ENCODE results near the gene PNP. TPM values are rescaled to one million over a fixed set of nuclear protein-coding genes. Genes with fewer than 3 reads are reported as not detected.

Gene PNP
- polyA plus RNA-seq, 3 donors, result 63.2 to 112 (median 67.5) TPM

DNA sequence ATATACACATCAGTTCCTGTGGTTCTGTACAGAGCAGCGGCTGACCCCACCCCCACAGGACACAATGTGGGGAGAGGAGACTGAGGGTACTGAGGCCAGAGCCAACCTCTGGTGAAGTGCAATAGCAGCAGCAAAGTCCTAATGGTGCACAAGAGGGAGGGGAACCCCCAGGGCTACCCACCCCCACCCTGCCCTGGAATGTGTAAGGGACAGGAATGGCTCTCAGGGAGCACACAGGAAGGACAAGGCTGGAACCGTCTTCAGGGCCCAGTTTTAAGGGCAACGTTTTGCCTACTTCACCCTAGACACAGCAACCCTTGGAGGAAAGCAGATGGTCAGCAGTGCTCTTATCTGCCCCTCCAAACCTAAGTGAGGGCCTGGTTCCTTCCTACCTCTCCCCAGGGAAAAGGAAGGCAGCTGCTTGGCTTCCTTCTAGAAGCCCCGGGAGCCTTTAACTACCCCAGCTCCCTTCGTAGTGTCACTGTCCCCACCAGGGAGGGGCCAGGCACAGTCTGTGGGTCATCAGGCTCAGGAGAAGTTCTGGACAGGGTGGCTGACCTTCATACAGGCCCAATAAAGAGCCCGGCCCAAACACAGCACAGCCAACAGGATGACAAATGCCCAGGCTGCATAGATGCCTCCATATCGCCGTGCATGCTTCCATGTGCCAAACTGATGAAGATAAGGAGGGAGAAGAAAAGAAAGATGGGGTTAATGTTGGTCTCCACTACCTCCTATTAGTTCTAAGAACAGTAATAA, 11.0 kb upstream of the PNP start:
- no peak overlapping the region for H3K4me3 ChIP-seq (replicated peaks in 1 of 3; ENCODE audit: low read depth in 2 of 3, low read length in 3 of 3)
- Mint-ChIP-seq H3K9me3 (peaks cover 0 to 2% (median 0%) of the 10 kb centered on the region in 7 donors), H3K4me3 (no peak overlapping the region), H3K27me3 (ENCODE audit: low read depth in 3 of 3) (peaks cover 0 to 2% (median 0%) of the 10 kb centered on the region in 3 donors), H3K27ac (peak overlapping the region in 3 of 7 donors; percentile 53 to 79 (median 56)), H3K36me3 (peaks cover 33 to 38% of the 10 kb centered on the region in 2 donors), H3K4me1 (peaks cover 13% of the 10 kb centered on the region)
- H3K4me2 ChIP-seq (replicated peaks; ENCODE audit: extremely low read depth, low read length, poor library complexity, severe bottlenecking), result no peak overlapping the region
- H3K27ac ChIP-seq (ENCODE audit: low read depth in 1 of 2, low read length in 2 of 2), result peak overlapping the region; percentile 33 to 94
- H3K9ac ChIP-seq (ENCODE audit: insufficient read depth, low read length, poor library complexity, severe bottlenecking), result no peak overlapping the region
- WGBS (ENCODE audit: insufficient coverage), result 30% methylated on average over 3 of the region's 8 CpGs
- peaks cover 35 to 38% of the 10 kb centered on the region in 2 donors for H3K36me3 ChIP-seq (replicated peaks in 1 of 2; ENCODE audit: control insufficient read depth in 1 of 2, insufficient read depth in 2 of 2, low read length in 2 of 2)
- H3K4me1 ChIP-seq (ENCODE audit: control insufficient read depth in 1 of 2, insufficient read depth in 2 of 2, low read length in 2 of 2), result peaks cover 68 to 79% of the 10 kb centered on the region in 2 donors
- TF ChIP-seq, protein P1, sequence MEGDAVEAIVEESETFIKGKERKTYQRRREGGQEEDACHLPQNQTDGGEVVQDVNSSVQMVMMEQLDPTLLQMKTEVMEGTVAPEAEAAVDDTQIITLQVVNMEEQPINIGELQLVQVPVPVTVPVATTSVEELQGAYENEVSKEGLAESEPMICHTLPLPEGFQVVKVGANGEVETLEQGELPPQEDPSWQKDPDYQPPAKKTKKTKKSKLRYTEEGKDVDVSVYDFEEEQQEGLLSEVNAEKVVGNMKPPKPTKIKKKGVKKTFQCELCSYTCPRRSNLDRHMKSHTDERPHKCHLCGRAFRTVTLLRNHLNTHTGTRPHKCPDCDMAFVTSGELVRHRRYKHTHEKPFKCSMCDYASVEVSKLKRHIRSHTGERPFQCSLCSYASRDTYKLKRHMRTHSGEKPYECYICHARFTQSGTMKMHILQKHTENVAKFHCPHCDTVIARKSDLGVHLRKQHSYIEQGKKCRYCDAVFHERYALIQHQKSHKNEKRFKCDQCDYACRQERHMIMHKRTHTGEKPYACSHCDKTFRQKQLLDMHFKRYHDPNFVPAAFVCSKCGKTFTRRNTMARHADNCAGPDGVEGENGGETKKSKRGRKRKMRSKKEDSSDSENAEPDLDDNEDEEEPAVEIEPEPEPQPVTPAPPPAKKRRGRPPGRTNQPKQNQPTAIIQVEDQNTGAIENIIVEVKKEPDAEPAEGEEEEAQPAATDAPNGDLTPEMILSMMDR (IDR thresholded peaks at IDR 0.05), result no peak
- no peak for DNase-seq
- intact Hi-C loops (cut with micrococcal nuclease), result loop anchor here (5.0 to 10.0 kb wide), 2 partner anchors 113 to 804 kb away; partner anchors contain the start of gene PARP2 (in 2 of the 2)
- H3K27me3 ChIP-seq (ENCODE audit: control insufficient read depth in 2 of 2, insufficient read depth in 2 of 2, low read length in 2 of 2), result no peaks in the 10 kb centered on the region
- no peak overlapping the region for H2AFZ ChIP-seq (ENCODE audit: insufficient read depth, low read depth, low read length, poor library complexity, severe bottlenecking)
- H4K20me1 ChIP-seq (ENCODE audit: insufficient read depth, low read length), result peaks cover 30% of the 10 kb centered on the region
- H3K79me2 ChIP-seq (ENCODE audit: insufficient read depth, low read length), result peaks cover 63% of the 10 kb centered on the region
- no peaks in the 10 kb centered on the region for H3K9me3 ChIP-seq (replicated peaks in 1 of 2; ENCODE audit: control insufficient read depth in 1 of 2, insufficient read depth in 1 of 2, low read length in 2 of 2)

DNA sequence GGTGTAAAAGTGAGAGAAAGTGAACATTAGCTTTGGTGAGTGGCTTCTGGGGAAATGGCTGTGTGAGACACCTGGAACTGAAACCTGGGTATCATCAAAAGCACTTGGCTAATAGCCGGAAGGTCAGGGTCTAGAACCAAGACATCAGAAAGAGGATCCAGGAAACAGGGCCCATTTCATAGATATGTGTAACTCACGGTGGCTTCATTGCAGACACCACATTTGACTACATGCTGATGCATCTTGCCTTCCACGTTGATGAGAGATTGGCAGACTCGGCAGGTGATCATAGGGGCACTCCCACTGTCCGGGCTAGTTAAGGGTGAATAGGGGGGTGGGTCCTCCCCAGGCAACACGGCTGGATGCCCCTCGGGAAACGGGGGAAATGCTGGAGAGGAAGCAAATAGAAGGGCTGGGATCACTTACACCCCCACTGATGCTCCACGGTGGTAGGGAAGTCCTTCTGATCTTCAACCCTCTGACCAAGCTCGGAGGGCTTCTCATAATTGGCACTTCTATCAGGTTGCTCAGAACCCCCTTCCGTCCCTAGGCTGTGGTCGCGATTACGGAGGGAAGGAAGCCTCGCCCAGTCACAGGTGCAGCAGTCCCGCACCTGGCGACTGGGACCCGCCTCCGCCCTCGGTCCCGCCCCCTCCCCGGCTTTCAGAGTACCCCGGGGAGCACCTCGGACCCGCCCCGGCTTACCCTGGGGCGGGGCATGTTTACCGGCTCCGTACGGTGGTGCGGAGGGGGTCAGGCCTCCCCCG, 8.6 kb upstream of the PNP start:
- Histone ChIP-seq H2AFZ (ENCODE audit: insufficient read depth, low read depth, low read length, poor library complexity, severe bottlenecking) (peak overlapping the region; percentile 64), H3K4me2 (replicated peaks; ENCODE audit: extremely low read depth, low read length, poor library complexity, severe bottlenecking) (peak overlapping the region; percentile 89), H3K9me3 (replicated peaks in 1 of 2; ENCODE audit: control insufficient read depth in 1 of 2, insufficient read depth in 1 of 2, low read length in 2 of 2) (no peaks in the 10 kb centered on the region), H3K4me3 (replicated peaks in 1 of 3; ENCODE audit: low read depth in 2 of 3, low read length in 3 of 3) (peak overlapping the region; percentile 71 to 86 (median 73)), H3K27me3 (ENCODE audit: control insufficient read depth in 2 of 2, insufficient read depth in 2 of 2, low read length in 2 of 2) (no peaks in the 10 kb centered on the region), H3K4me1 (ENCODE audit: control insufficient read depth in 1 of 2, insufficient read depth in 2 of 2, low read length in 2 of 2) (peaks cover 55 to 62% of the 10 kb centered on the region in 2 donors), H3K27ac (ENCODE audit: low read depth in 1 of 2, low read length in 2 of 2) (peak overlapping the region; percentile 77 to 93), H4K20me1 (ENCODE audit: insufficient read depth, low read length) (peaks cover 28% of the 10 kb centered on the region), H3K36me3 (replicated peaks in 1 of 2; ENCODE audit: control insufficient read depth in 1 of 2, insufficient read depth in 2 of 2, low read length in 2 of 2) (peaks cover 35 to 38% of the 10 kb centered on the region in 2 donors), H3K79me2 (ENCODE audit: insufficient read depth, low read length) (peaks cover 45% of the 10 kb centered on the region), H3K9ac (ENCODE audit: insufficient read depth, low read length, poor library complexity, severe bottlenecking) (peak overlapping the region; percentile 94)
- intact Hi-C loops (cut with micrococcal nuclease), result loop anchor here (10.0 kb wide), 2 partner anchors 46 to 644 kb away; partner anchors contain the start of genes TEP1 (in 1 of the 2) and TMEM253 (in 1 of the 2)
- peak in 2 of 3 donors; percentile 48 to 51 for DNase-seq
- peaks cover 1 to 5% (median 1%) of the 10 kb centered on the region in 3 donors for H3K27me3 Mint-ChIP-seq (ENCODE audit: low read depth in 3 of 3)
- H3K4me1 Mint-ChIP-seq, result peaks cover 13% of the 10 kb centered on the region
- peaks cover 0 to 2% (median 0%) of the 10 kb centered on the region in 7 donors for H3K9me3 Mint-ChIP-seq
- H3K36me3 Mint-ChIP-seq, result peaks cover 33 to 38% of the 10 kb centered on the region in 2 donors
- TF ChIP-seq, protein P1 (IDR thresholded peaks at IDR 0.05), result no peak
- H3K4me3 Mint-ChIP-seq, result peak overlapping the region; percentile 93 to 96
- WGBS (ENCODE audit: insufficient coverage), result under 1% methylated on average over 26 of the region's 32 CpGs
- H3K27ac Mint-ChIP-seq, result peak overlapping the region; percentile 89 to 97 (median 95)

All from CD14-positive monocyte (primary cell).